Neural progenitor cell (in vitro differentiated cells): ENCODE measurements around the gene FXYD7.

Experiments used
- CTCF ChIP-seq: fragments of 200-600 bp; sonication (generic); IDR thresholded peaks from 2 replicates; pipeline ENCODE4 v1.5.1; 2017; ENCODE audit warnings: antibody characterized with exemption, mild to moderate bottlenecking
- EZH2 ChIP-seq: fragments of 200-600 bp; sonication (generic); IDR thresholded peaks from 2 replicates; pipeline ENCODE4 v1.6.1; 2017; ENCODE audit warnings: antibody characterized with exemption, mild to moderate bottlenecking, moderate library complexity

DNA sequence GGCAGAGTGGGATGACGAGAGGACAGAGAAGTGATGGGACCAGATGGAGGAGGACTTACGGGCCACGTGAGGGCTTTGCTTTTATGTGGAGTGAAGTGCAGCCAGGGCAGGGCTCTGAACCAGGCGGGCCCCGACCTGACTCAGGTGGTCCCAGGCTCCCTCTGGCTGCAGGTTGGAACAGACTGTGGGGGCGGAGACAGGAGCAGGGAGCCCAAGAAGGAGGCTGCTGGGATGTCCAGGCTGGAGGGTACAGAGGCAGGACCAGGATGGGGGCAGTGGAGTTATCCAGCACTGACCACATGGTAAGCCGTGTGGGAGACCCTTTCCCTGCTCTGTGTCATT lies 13.6 kb downstream of the FXYD7 start:
- TF ChIP-seq CTCF: no peak
- TF ChIP-seq EZH2: no peak
